Liver (tissue), 9 donors: Measurements from ENCODE around the gene DOK3. TPM values are rescaled to one million over a fixed set of nuclear protein-coding genes. Genes with fewer than 3 reads are reported as not detected.

Experiments
- DNase-seq: peaks from one replicate; pipeline ENCODE4 v3.0.0-alpha.2; 2017; ENCODE audit warnings: low spot score
- H3K27ac ChIP-seq, 2 donors: one replicate each; pipeline ENCODE4 v1.7.0; 2013; ENCODE audit warnings: inconsistent platforms in 2 of 2, low read length in 2 of 2, control low read depth in 1 of 2, low read depth in 1 of 2, mild to moderate bottlenecking in 1 of 2
- H3K27me3 ChIP-seq, 4 donors: one replicate each; pipeline versions ENCODE4 v1.6.1 to v1.7.0; 2013; ENCODE audit warnings: low read length in 3 of 4, inconsistent platforms in 1 of 4, mild to moderate bottlenecking in 1 of 4, moderate library complexity in 1 of 4; ENCODE audit not compliant: control insufficient read depth in 4 of 4, insufficient read depth in 4 of 4
- H3K36me3 ChIP-seq, 4 donors: one replicate each; pipeline versions ENCODE4 v1.6.1 to v1.7.0; 2013; ENCODE audit warnings: low read length in 3 of 4, mild to moderate bottlenecking in 3 of 4, low read depth in 1 of 4, moderate library complexity in 1 of 4; ENCODE audit not compliant: control insufficient read depth in 4 of 4, insufficient read depth in 3 of 4
- H3K4me1 ChIP-seq, 4 donors: one replicate each; pipeline versions ENCODE4 v1.6.1 to v1.7.0; 2013; ENCODE audit warnings: low read length in 3 of 4, mild to moderate bottlenecking in 3 of 4, moderate library complexity in 1 of 4; ENCODE audit not compliant: control insufficient read depth in 4 of 4, insufficient read depth in 4 of 4
- H3K4me3 ChIP-seq, 3 donors: one replicate each; pipeline versions ENCODE4 v1.6.1 to v1.7.0; 2013; ENCODE audit warnings: low read length in 3 of 3, control low read depth in 1 of 3, low read depth in 1 of 3, mild to moderate bottlenecking in 1 of 3
- H3K9ac ChIP-seq, 2 donors: one replicate each; pipeline ENCODE4 v1.7.0; 2013; ENCODE audit warnings: low read length in 2 of 2, mild to moderate bottlenecking in 2 of 2, moderate library complexity in 2 of 2, control low read depth in 1 of 2, low read depth in 1 of 2
- H3K9me3 ChIP-seq, 4 donors: one replicate each; pipeline versions ENCODE4 v1.6.1 to v1.7.0; 2013; ENCODE audit warnings: low read length in 3 of 4; ENCODE audit not compliant: control insufficient read depth in 4 of 4
- ATF3 ChIP-seq: IDR thresholded peaks from 2 replicates; pipeline ENCODE4 v1.6.1; 2016; ENCODE audit warnings: antibody characterized with exemption
- CTCF ChIP-seq: fragments of 150-350 bp; IDR thresholded peaks from 2 replicates; pipeline ENCODE4 v1.5.1; 2017; ENCODE audit warnings: improper control_type of control experiment, low read depth, low read length; ENCODE audit not compliant: missing input control
- EGR1 ChIP-seq, 2 donors: IDR thresholded peaks; 2 replicates each; pipeline ENCODE4 v1.6.1; 2016 to 2018; ENCODE audit warnings: antibody characterized with exemption in 2 of 2, low read depth in 2 of 2
- FOXA1 ChIP-seq: IDR thresholded peaks from 2 replicates; pipeline ENCODE4 v1.6.1; 2016; ENCODE audit warnings: antibody characterized with exemption
- FOXA2 ChIP-seq: IDR thresholded peaks from 2 replicates; pipeline ENCODE4 v1.6.1; 2016; ENCODE audit warnings: antibody characterized with exemption
- GABPA ChIP-seq, 2 donors: IDR thresholded peaks in 1 of 2; conservative IDR thresholded peaks in 1 of 2; 2 replicates each; pipeline ENCODE4 v1.6.1; 2016; ENCODE audit warnings: antibody characterized with exemption in 2 of 2, mild to moderate bottlenecking in 1 of 2, moderate library complexity in 1 of 2
- HNF4A ChIP-seq, 2 donors: conservative IDR thresholded peaks; 2 replicates each; pipeline ENCODE4 v1.6.1; 2016; ENCODE audit warnings: antibody characterized with exemption in 2 of 2, mild to moderate bottlenecking in 2 of 2
- HNF4G ChIP-seq: IDR thresholded peaks from 2 replicates; pipeline ENCODE4 v1.6.1; 2016; ENCODE audit warnings: antibody characterized with exemption
- JUND ChIP-seq, 2 donors: IDR thresholded peaks; 2 replicates each; pipeline ENCODE4 v1.6.1; 2016; ENCODE audit warnings: antibody characterized with exemption in 2 of 2
- MAX ChIP-seq: IDR thresholded peaks from 2 replicates; pipeline ENCODE4 v1.6.1; 2016; ENCODE audit warnings: antibody characterized with exemption
- NR2F2 ChIP-seq: IDR thresholded peaks from 2 replicates; pipeline ENCODE4 v1.6.1; 2016; ENCODE audit warnings: antibody characterized with exemption
- RAD21 ChIP-seq, 2 donors: IDR thresholded peaks; 2 replicates each; pipeline ENCODE4 v1.6.1; 2016; ENCODE audit warnings: antibody characterized with exemption in 2 of 2, mild to moderate bottlenecking in 2 of 2
- REST ChIP-seq: IDR thresholded peaks from 2 replicates; pipeline ENCODE4 v1.6.1; 2016; ENCODE audit warnings: antibody characterized with exemption, mild to moderate bottlenecking
- RXRA ChIP-seq, 2 donors: IDR thresholded peaks; 2 replicates each; pipeline ENCODE4 v1.6.1; 2017 to 2018; ENCODE audit warnings: antibody characterized with exemption in 2 of 2, mild to moderate bottlenecking in 1 of 2
- SP1 ChIP-seq: IDR thresholded peaks from 2 replicates; pipeline ENCODE4 v1.6.1; 2018; ENCODE audit warnings: antibody characterized with exemption, mild to moderate bottlenecking
- TAF1 ChIP-seq: conservative IDR thresholded peaks from 2 replicates; pipeline ENCODE4 v1.6.1; 2016; ENCODE audit warnings: antibody characterized with exemption, mild to moderate bottlenecking
- YY1 ChIP-seq: IDR thresholded peaks from 2 replicates; pipeline ENCODE4 v1.6.1; 2016; ENCODE audit warnings: antibody characterized with exemption, mild to moderate bottlenecking
- ZBTB33 ChIP-seq: IDR thresholded peaks from 2 replicates; pipeline ENCODE4 v1.6.1; 2016; ENCODE audit warnings: antibody characterized with exemption
- whole genome bisulfite sequencing: extraction: QIAGEN DNeasy Blood & Tissue Kit; methylation state at CpG from one replicate; pipeline ENCODE4 v1.1.7; 2013; 5-methylcytosine and 5-hydroxymethylcytosine counted together
- polyA plus RNA-seq, 2 donors: library from polyadenylated mRNA; stranded (reverse) in 1 of 2; unstranded in 1 of 2; fragments of 200-250 nt in 1 of 2; fragments of >200 nt in 1 of 2; fragmentation: Nextera tagmentation in 1 of 2; extraction: Ambion mirVana in 1 of 2; gene quantifications; one replicate each; pipeline versions ENCODE4 v1.2.1 to v1.2.3, GENCODE V29; 2013 to 2015
- total RNA-seq, 2 donors: library from RNA; depleted of rRNA; stranded (reverse); fragments of >200 nt; gene quantifications; one replicate each; pipeline ENCODE4 v1.2.3, GENCODE V29; 2014
- donor health status: healthy.
- donor health status: healthy.
- donor health status: healthy.
- donor health status: healthy.
- donor health status: healthy.

Gene DOK3
- total and polyA plus RNA-seq, 4 donors = 1.7 to 19.2 (median 6.6) TPM

GRCh38 chr5:177519463-177520235, 10.0 kb upstream of the DOK3 start:
- Histone ChIP-seq H3K9me3 (no peaks in the 10 kb centered on the region), H3K36me3 (peaks cover 12 to 47% (median 27%) of the 10 kb centered on the region in 4 donors), H3K4me1 (peaks cover 5 to 32% (median 18%) of the 10 kb centered on the region in 4 donors), H3K27ac (no peak overlapping the region), H3K4me3 (no peak overlapping the region), H3K9ac (no peak overlapping the region), H3K27me3 (no peaks in the 10 kb centered on the region)
- 85% methylated on average over 13 of the region's 13 CpGs for WGBS
- no peak for DNase-seq
- TF ChIP-seq YY1 (no peak), TAF1 (no peak), FOXA1 (no peak), HNF4A (conservative IDR thresholded peaks at IDR 0.05) (no peak), EGR1 (IDR thresholded peaks at IDR 0.05; ENCODE audit: low read depth in 2 of 2) (no peak)

GRCh38 chr5:177516601-177517568, 7.3 kb upstream of the DOK3 start, which contains the start of gene DDX41:
TSS of gene DDX41 (minus strand) at chr5:177516961. CDS start at chr5:177516945, 16 bp downstream.
- Histone ChIP-seq H3K36me3 (peaks cover 18 to 56% (median 24%) of the 10 kb centered on the region in 4 donors), H3K4me3 (peak within 1 kb of the TSS; percentile 76 to 97 (median 92)), H3K27ac (peak within 1 kb of the TSS; percentile 62 to 76), H3K27me3 (no peaks in the 10 kb centered on the region), H3K4me1 (peaks cover 6 to 46% (median 18%) of the 10 kb centered on the region in 4 donors), H3K9ac (peak within 1 kb of the TSS; percentile 40 to 46), H3K9me3 (no peaks in the 10 kb centered on the region)
- peak; percentile 95 for DNase-seq
- WGBS = under 1% methylated on average over 96 of the region's 96 CpGs
- peak; percentile 84 for TF ChIP-seq REST
- TF ChIP-seq FOXA2 = peak; percentile 49
- TF ChIP-seq HNF4G = no peak
- TF ChIP-seq YY1 = peak; percentile 98
- TF ChIP-seq MAX = no peak
- no peak for TF ChIP-seq TAF1
- peak in 1 of 2 donors; percentile 61 for TF ChIP-seq RAD21 (IDR thresholded peaks at IDR 0.05)
- TF ChIP-seq JUND (IDR thresholded peaks at IDR 0.05) = peak in 1 of 2 donors; percentile 15
- TF ChIP-seq SP1 = peak; percentile 86
- no peak for TF ChIP-seq ATF3
- TF ChIP-seq FOXA1 = peak; percentile 56
- TF ChIP-seq GABPA (IDR thresholded peaks at IDR 0.05 in 1 of 2, conservative IDR thresholded peaks at IDR 0.05 in 1 of 2) = peak in 1 of 2 donors; percentile 89
- TF ChIP-seq HNF4A (conservative IDR thresholded peaks at IDR 0.05) = peak; percentile 43 to 49
- peak; percentile 74 to 82 for TF ChIP-seq RXRA (IDR thresholded peaks at IDR 0.05)
- no peak for TF ChIP-seq ZBTB33
- peak in 1 of 2 donors; percentile 81 for TF ChIP-seq EGR1 (IDR thresholded peaks at IDR 0.05; ENCODE audit: low read depth in 2 of 2)
- peak; percentile 70 for TF ChIP-seq NR2F2
- TF ChIP-seq CTCF = no peak
